MG63 (cell line): ENCODE data around the gene HHEX. TPM values are rescaled to one million over a fixed set of nuclear protein-coding genes. Genes with fewer than 3 reads are reported as not detected.
A peak's percentile ranks its signal among the peaks of the same experiment; 100 is the strongest.

ENCODE experiments used
- DNase-seq: peaks from one replicate; pipeline ENCODE4 v3.0.0-alpha.2; 2020
- H3K27me3 ChIP-seq: fragments of 250-450 bp; sonication (Bioruptor Pico); 2 replicates; pipeline ENCODE4 v1.5.1; 2020; ENCODE audit warnings: mild to moderate bottlenecking, moderate library complexity
- H3K36me3 ChIP-seq: fragments of 250-450 bp; sonication (Bioruptor Pico); 2 replicates; pipeline ENCODE4 v1.5.1; 2020; ENCODE audit warnings: mild to moderate bottlenecking, moderate library complexity
- H3K4me3 ChIP-seq: fragments of 250-450 bp; sonication (Bioruptor Pico); 2 replicates; pipeline ENCODE4 v1.5.1; 2020; ENCODE audit warnings: mild to moderate bottlenecking, moderate library complexity
- H3K9me3 ChIP-seq: fragments of 250-450 bp; sonication (Bioruptor Pico); 2 replicates; pipeline ENCODE4 v1.5.1; 2020; ENCODE audit warnings: mild to moderate bottlenecking, moderate library complexity
- total RNA-seq: library from RNA; depleted of rRNA; stranded (reverse); fragments of >200 nt; shearing (Covaris generic); gene quantifications from 2 replicates; pipeline ENCODE4 v1.2.3, GENCODE V29; 2014; ENCODE audit warnings: low replicate concordance

The HHEX gene
- total RNA-seq, 1 experiment from 2014 or later: 4.2 TPM

DNA sequence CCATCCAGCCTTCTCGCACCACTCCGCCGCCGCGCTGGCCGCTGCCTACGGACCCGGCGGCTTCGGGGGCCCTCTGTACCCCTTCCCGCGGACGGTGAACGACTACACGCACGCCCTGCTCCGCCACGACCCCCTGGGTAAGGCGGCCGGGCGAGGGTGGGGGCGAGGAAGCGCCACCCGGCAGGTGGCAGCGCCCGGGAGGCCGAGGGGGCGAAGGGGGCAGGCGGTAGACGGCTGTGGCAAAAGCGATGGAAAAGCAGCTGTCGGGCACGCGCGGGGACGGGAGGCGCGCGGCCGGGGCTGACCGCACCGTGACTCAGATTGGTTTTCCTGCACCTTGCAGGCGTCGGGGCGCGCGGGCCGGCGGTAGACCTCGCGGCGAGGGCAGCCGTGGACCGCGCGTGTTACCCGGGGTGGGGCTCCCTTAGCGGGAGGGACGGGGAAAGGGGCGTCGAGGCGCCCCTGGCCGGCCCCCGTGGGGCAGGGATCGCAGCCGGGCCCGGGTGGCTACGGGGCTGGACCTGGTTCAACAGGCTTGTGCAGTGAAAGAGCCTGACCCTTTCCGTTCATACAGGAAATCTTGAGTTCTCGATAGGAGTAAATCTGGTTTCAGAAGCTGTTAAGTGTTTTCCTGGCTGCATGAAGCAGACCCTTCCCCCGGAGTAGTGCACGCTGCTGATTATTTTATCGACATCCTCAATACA, 608 bp downstream of the HHEX start:
- no peaks in the 10 kb centered on the region for H3K27me3 ChIP-seq

GRCh38 chr10:92690915-92691590, 1.3 kb downstream of the HHEX start:
- Histone ChIP-seq H3K36me3 (peaks cover 8% of the 10 kb centered on the region), H3K27me3 (no peaks in the 10 kb centered on the region), H3K4me3 (peak overlapping the region; percentile 97), H3K9me3 (no peaks in the 10 kb centered on the region)
- no peak for DNase-seq

More for the DNA sequence above, 608 bp downstream of the HHEX start:
- Histone ChIP-seq H3K9me3 (peaks cover 5% of the 10 kb centered on the region), H3K36me3 (peaks cover 8% of the 10 kb centered on the region), H3K4me3 (peak overlapping the region; percentile 97)
- peak; percentile 84 for DNase-seq

DNA sequence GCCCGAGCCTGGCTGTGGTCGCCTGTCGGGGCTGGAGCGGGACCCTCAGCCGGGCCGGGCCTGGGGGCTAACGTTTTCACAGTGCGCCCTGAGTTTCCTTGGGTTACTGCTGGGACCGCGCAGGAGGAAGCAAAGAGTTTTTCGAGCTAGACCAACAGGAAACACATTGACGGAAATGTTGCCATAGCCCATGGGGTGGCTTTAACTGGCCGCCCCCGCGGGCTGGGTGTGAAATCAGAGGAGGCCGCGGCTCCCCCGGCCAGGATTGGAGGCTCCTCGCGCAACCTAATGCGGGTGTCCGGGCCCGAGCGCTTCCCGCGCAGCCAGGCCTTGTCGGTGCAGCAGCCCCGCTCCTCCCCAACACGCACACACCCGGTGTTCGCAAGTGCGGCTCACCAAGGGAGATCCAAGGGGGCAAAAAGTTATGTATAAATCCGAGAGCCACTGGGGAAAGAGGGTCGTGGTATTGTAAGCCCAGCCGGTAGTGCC, 1.9 kb downstream of the HHEX start:
- DNase-seq: no peak
- Histone ChIP-seq H3K36me3 (peaks cover 8% of the 10 kb centered on the region), H3K9me3 (no peaks in the 10 kb centered on the region), H3K4me3 (no peak overlapping the region; the same call in 1 of the 2 replicates), H3K27me3 (no peaks in the 10 kb centered on the region)

DNA sequence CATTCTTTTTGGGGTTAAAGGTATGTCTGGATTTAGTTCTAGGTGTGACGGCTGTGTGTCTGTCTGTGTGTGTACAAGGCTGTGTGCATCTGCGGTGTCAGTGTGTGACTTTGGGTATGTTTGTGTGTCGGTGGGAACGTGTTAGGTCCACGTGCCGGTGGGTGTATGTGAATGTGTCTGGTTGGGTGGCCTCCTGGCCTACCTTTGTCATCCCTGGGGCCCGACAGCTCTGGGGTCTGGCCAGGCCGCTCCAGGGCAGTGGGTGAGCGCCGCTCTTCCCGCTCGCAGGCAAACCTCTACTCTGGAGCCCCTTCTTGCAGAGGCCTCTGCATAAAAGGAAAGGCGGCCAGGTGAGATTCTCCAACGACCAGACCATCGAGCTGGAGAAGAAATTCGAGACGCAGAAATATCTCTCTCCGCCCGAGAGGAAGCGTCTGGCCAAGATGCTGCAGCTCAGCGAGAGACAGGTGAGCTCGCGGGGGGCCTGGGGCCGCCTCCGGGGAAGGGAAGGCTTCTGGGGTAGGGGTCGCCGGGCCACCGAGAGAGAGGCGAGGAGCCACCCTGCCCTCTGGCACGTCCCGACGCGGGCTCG, 2.4 kb downstream of the HHEX start:
- H3K36me3 ChIP-seq: peaks cover 8% of the 10 kb centered on the region
- no peaks in the 10 kb centered on the region for H3K27me3 ChIP-seq
- no peak for DNase-seq
- no peak overlapping the region for H3K4me3 ChIP-seq
- H3K9me3 ChIP-seq: no peaks in the 10 kb centered on the region

DNA sequence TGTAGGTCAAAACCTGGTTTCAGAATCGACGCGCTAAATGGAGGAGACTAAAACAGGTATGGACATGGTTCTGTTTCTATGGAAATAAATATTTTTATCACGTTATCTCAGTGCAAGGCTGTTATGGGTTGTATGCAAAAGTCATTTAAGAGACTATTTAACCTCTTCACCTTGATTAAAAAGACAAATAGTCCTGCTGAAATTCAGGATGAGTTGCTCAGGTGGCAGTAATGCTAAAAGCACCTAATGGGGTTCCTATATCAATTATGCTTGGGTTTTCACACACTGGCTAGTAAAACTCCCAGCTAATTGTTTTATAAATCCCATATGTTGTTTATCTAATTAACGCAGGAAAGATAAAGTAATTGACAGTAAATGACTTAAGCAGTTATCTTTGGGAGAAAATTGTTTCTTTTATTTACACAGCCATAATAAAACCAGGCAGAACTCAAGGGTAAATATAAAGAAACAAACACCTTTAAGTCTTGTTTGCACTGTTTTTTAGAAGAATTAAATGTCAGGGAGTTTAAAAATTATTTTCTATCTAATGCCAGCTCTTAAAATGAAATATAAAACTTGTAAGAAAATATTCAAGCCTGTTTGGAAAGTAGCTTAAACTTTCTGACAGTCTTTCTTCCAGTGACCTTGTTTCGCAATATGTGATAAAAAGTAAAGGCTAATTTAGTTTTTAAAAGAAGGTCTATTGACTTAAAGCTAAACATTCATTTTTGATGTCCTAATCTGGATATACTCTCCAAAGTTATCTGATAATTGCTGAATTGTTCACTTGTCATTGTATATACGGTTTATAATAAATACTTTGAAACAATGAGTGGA, 3.2 kb downstream of the HHEX start:
- Histone ChIP-seq H3K36me3 (peaks cover 8% of the 10 kb centered on the region), H3K27me3 (no peaks in the 10 kb centered on the region), H3K4me3 (no peak overlapping the region), H3K9me3 (no peaks in the 10 kb centered on the region)
- DNase-seq: no peak

GRCh38 chr10:92693534-92693893, 3.8 kb downstream of the HHEX start:
- no peak for DNase-seq
- H3K36me3 ChIP-seq: peaks cover 8% of the 10 kb centered on the region

DNA sequence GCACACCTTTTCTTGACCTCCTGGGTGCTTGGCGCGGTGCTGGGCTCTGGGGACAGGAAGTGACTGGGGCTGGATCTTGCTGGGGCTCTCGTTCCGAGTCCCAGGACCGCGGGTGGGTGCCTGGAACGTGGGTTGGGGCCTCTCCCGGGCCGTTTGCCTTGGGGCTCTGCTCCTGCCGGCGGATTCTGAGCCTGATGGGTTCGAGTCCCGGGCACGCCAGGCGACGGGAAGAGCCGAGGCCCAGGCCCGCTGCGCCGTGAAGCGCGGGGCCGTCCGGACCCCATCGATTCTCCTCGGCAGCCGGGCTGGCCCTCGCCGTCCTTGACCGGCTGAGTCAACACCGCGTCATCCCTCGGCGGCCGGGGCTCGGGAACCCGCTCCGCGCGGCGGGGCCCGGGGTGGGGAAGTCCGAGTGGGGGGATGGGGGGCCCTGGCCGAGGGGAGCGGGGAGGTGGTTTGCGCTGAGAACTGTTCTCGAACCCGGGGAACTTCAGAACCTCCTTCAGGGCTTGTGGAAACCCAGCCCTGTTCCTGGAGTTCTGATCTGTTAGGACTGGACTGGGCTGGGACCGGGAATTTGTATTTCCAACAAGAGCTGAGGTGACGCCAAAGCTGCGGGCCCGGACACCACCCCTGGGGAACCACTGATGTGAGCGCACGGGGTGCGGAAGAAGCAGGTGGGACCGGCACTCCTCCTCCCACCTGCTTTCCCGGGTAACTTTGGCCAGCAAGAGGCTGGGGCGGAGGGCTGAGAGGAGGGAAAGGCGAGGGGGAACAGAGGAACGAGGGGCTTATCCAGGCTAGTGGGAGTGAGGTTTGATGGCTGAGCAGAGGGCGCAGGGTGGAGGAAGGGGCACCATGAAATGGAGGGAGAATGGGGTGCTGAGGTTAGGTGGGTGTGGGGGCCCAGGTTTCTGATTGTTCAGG, 6.2 kb downstream of the HHEX start:
- no peak for DNase-seq
- H3K36me3 ChIP-seq: peaks cover 7% of the 10 kb centered on the region
- H3K9me3 ChIP-seq: no peaks in the 10 kb centered on the region
- H3K4me3 ChIP-seq: no peak overlapping the region
- H3K27me3 ChIP-seq: no peaks in the 10 kb centered on the region

More at GRCh38 chr10:92693534-92693893, 3.8 kb downstream of the HHEX start:
- no peaks in the 10 kb centered on the region for H3K27me3 ChIP-seq
- H3K9me3 ChIP-seq: no peaks in the 10 kb centered on the region
- H3K4me3 ChIP-seq: no peak overlapping the region

GRCh38 chr10:92696606-92697383, 7.0 kb downstream of the HHEX start:
- Histone ChIP-seq H3K9me3 (no peaks in the 10 kb centered on the region), H3K27me3 (no peaks in the 10 kb centered on the region), H3K4me3 (no peak overlapping the region), H3K36me3 (peaks cover 3% of the 10 kb centered on the region)
- DNase-seq: no peak

GRCh38 chr10:92697663-92698511, 8.1 kb downstream of the HHEX start:
- no peak for DNase-seq
- H3K4me3 ChIP-seq: no peak overlapping the region
- no peaks in the 10 kb centered on the region; the same call in none of the 2 replicates for H3K36me3 ChIP-seq
- H3K9me3 ChIP-seq: no peaks in the 10 kb centered on the region
- H3K27me3 ChIP-seq: no peaks in the 10 kb centered on the region

GRCh38 chr10:92699193-92699517, 9.4 kb downstream of the HHEX start:
- no peaks in the 10 kb centered on the region for H3K9me3 ChIP-seq
- H3K27me3 ChIP-seq: no peaks in the 10 kb centered on the region
- no peaks in the 10 kb centered on the region; the same call in 1 of the 2 replicates for H3K36me3 ChIP-seq
- H3K4me3 ChIP-seq: peak overlapping the region; percentile 25
- no peak for DNase-seq

GRCh38 chr10:92699518-92700381, 10.0 kb downstream of the HHEX start:
- Histone ChIP-seq H3K36me3 (no peaks in the 10 kb centered on the region; the same call in 1 of the 2 replicates), H3K9me3 (no peaks in the 10 kb centered on the region), H3K27me3 (no peaks in the 10 kb centered on the region), H3K4me3 (peak overlapping the region; percentile 25)
- peak; percentile 48 for DNase-seq

DNA sequence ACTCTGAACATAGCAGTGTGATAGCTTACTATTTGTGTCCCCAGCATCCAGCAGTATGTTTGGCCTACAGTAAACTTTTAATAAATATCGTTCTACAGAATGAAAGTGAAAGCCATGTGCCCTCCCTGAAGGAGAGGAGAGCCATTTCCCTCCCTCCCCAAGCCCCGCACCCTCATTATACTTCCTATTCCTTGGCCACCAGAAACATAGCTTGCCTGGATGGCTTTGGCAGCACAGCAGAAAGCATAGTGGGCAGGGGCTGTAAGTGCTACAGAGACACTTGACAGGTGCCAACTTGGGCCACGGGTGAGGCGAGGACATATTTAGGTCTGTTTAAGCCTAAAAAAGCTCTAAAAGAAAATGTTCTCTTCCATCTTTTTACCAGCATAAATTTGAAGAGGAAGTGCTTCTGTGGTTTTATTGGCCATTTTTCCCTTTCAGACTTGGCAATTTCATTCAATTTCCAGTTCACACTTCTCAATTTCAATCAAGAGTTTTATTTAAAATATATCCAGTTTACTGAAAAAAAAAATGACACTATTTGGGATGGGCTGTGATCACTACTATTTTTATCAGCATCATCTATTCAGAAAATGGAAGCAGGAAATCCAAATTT, 12.7 kb downstream of the HHEX start:
- Histone ChIP-seq H3K4me3 (no peak overlapping the region), H3K9me3 (no peaks in the 10 kb centered on the region)

More for the DNA sequence above, 12.7 kb downstream of the HHEX start:
- Histone ChIP-seq H3K36me3 (no peaks in the 10 kb centered on the region), H3K27me3 (no peaks in the 10 kb centered on the region)
- no peak for DNase-seq
